GM12892 (cell line): Measurements from ENCODE around the gene MYO10.

Experiments
- POLR2A ChIP-seq: IDR thresholded peaks from 2 replicates; pipeline ENCODE4 v1.6.1; 2011; ENCODE audit warnings: low read depth, low read length, control low read depth
- POLR2AphosphoS5 ChIP-seq: IDR thresholded peaks from 2 replicates; pipeline ENCODE4 v1.6.1; 2011; ENCODE audit warnings: low read depth, low read length, control low read depth

DNA sequence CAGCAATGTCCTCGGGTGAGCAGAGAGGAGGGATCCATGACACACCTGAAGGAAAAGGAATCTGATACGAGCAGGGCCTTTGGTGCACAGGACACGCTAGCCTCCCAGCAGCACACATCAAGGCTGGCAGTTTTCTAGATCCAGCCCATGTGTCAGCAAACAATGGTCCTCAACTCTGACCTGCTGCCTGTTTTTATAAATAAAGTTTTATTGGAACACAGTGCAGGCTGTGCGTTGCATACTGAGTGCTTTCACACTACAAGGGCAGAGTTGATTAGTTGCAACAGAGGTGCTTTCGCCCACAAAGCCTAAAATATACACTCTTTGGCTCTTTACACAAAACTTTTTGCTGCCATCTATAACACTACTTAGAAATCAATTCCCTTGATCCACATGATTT, 147.1 kb downstream of the MYO10 start:
- no peak for TF ChIP-seq POLR2A
- no peak for TF ChIP-seq POLR2AphosphoS5
